ENCODE measurements around the gene RYR3.
A peak's percentile ranks its signal among the peaks of the same experiment; 100 is the strongest.

The RYR3 gene

DNA sequence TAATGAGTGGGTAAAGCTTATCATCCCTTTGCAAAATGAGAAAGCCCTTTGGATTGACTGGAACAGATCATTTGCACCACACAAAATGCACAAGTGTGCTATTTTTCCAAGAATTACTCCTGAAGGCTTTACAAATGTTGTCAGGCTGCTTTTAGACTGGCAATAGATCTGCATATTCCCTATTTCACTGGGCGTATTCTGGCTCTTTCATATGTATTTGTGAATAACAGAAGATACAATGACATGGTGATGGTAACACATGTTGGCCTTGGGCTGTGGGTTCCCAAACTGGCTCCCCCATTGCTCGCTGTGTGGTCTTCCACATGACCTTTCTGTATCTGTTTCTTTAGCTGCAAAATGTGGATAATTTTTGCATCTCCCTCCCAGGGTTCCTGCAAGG, 354.2 kb downstream of the RYR3 start:
- TF ChIP-seq, protein P1, sequence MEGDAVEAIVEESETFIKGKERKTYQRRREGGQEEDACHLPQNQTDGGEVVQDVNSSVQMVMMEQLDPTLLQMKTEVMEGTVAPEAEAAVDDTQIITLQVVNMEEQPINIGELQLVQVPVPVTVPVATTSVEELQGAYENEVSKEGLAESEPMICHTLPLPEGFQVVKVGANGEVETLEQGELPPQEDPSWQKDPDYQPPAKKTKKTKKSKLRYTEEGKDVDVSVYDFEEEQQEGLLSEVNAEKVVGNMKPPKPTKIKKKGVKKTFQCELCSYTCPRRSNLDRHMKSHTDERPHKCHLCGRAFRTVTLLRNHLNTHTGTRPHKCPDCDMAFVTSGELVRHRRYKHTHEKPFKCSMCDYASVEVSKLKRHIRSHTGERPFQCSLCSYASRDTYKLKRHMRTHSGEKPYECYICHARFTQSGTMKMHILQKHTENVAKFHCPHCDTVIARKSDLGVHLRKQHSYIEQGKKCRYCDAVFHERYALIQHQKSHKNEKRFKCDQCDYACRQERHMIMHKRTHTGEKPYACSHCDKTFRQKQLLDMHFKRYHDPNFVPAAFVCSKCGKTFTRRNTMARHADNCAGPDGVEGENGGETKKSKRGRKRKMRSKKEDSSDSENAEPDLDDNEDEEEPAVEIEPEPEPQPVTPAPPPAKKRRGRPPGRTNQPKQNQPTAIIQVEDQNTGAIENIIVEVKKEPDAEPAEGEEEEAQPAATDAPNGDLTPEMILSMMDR (IDR thresholded peaks at IDR 0.05; ENCODE audit: low read depth, low read length) = no peak
- DNase-seq = no peak
- H3K9me3 ChIP-seq = no peaks in the 10 kb centered on the region; the same call in 1 of the 2 replicates
- no peaks in the 10 kb centered on the region for H3K36me3 ChIP-seq
- H3K27me3 ChIP-seq = no peaks in the 10 kb centered on the region
- H3K4me3 ChIP-seq (ENCODE audit: low read depth, low read length) = no peak overlapping the region
- H3K4me1 ChIP-seq = no peaks in the 10 kb centered on the region

DNA sequence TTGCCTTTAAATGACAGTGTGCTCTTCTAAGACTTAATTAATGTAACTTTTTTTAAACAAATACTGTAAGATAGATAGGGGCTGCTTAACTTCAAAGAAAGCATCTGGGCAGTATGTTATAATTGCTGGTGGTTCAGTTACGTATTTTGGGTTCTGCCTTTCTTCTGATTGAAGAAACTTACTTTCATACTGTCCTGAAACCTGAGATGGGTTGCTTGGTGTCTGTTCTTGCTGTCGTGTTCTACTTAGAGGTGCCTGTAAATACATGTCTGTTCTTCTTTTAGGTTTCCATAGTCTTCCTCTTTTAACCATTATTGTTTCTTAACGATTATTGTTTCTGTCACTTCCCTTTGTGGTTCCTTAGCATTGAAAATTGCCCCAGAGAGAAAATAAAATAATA, 359.8 kb downstream of the RYR3 start:
- no peak for DNase-seq
- Histone ChIP-seq H3K36me3 (no peaks in the 10 kb centered on the region), H3K9me3 (no peaks in the 10 kb centered on the region), H3K4me1 (no peaks in the 10 kb centered on the region), H3K27me3 (no peaks in the 10 kb centered on the region), H3K4me3 (ENCODE audit: low read depth, low read length) (no peak overlapping the region)
- TF ChIP-seq, protein P1 (IDR thresholded peaks at IDR 0.05; ENCODE audit: low read depth, low read length) = no peak

DNA sequence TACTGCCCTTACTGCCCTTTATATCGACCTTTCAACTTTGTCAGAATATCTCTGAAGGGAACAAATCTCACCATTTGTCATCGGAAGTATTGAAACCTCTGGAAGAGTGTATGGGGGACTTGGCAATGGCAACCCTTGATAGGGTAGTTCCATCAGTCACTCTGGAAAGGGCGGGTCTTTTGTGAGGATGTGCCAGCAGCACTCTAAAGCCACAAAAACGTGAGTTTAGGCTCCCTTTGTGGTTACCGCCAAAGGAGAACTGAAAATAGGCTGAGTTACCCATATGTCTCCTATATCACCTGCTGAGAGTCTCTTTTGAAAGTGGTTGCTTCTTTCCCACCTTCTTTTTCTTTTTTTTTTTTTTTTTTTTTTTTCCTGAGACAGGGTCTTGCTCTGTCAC, 360.7 kb downstream of the RYR3 start:
- TF ChIP-seq, protein P1 (IDR thresholded peaks at IDR 0.05; ENCODE audit: low read depth, low read length) = no peak
- Histone ChIP-seq H3K4me1 (no peaks in the 10 kb centered on the region), H3K27me3 (no peaks in the 10 kb centered on the region), H3K9me3 (no peaks in the 10 kb centered on the region), H3K4me3 (ENCODE audit: low read depth, low read length) (no peak overlapping the region), H3K36me3 (no peaks in the 10 kb centered on the region)
- DNase-seq = no peak

DNA sequence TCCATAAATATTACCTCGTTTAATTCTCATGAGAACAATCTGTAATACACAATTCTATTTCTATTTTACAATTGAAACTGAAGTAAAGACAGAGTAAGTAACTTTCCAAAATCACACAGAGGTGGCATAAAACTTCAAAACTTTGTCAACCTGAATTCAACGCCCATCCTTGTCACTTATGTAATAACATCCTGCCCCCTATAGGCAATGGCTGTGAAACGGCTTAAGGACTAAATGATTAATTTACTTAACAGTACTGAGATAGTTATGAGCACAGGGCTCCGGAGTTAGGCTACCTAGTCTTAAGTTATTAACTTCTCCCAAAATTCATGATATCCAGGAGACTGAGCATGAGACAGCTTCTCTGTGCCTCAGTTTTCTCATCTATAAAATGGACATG, 364.5 kb downstream of the RYR3 start:
- Histone ChIP-seq H3K27me3 (no peaks in the 10 kb centered on the region), H3K36me3 (no peaks in the 10 kb centered on the region), H3K9me3 (no peaks in the 10 kb centered on the region), H3K4me1 (peaks cover 15% of the 10 kb centered on the region), H3K4me3 (ENCODE audit: low read depth, low read length) (no peak overlapping the region)
- TF ChIP-seq, protein P1 (IDR thresholded peaks at IDR 0.05; ENCODE audit: low read depth, low read length) = peak; percentile 62
- DNase-seq = no peak

DNA sequence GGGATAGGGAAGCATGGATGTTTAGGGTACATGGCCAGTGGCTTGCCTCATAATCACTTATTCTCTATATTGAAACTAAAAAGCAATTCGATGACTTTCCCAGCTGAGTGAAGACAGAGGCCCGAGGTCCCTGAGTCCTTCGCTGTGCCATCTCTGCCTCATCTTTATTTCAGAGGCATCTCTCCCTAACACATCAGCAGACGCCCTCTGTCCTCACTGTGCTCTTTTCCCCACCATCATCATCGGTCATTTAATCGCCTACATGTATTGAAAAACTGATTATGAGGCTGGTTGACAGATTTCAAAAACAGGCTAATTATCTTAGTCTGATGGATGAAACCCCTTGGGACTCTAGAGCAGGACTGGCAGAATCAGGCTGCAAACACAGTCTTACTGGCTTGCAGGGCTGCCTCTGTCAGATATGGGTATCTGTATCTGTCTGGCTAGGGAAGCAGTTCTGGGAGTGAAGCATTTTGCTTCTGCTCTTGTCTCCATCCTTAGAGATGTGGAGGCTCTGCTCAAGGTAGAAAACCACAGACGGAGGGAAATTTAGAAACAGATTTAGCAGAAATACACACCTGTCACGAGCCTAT, 366.6 kb downstream of the RYR3 start:
- Histone ChIP-seq H3K9me3 (no peaks in the 10 kb centered on the region), H3K4me1 (peaks cover 15% of the 10 kb centered on the region), H3K27me3 (no peaks in the 10 kb centered on the region), H3K4me3 (ENCODE audit: low read depth, low read length) (no peak overlapping the region), H3K36me3 (no peaks in the 10 kb centered on the region)
- TF ChIP-seq, protein P1 (IDR thresholded peaks at IDR 0.05; ENCODE audit: low read depth, low read length) = no peak
- peak; percentile 52 for DNase-seq

DNA sequence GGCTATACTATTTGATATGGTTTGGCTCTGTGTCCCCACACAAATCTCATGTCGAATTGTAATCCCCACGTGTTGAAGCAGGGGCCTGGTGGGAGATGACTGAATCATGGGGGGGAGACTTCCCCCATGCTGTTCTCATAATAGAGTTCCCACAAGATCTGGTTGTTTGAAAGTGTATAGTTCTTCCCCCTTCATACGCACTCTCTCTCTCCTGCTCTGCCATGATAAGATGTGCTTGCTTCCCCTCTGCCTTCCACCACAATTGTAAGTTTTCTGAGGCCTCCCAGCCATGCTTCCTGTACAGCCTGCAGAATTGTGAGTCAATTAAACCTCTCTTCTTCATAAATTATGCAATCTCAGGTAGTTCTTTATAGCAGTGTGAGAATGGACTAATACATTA, 367.4 kb downstream of the RYR3 start:
- Histone ChIP-seq H3K27me3 (no peaks in the 10 kb centered on the region), H3K36me3 (no peaks in the 10 kb centered on the region), H3K4me1 (peaks cover 15% of the 10 kb centered on the region), H3K9me3 (no peaks in the 10 kb centered on the region), H3K4me3 (ENCODE audit: low read depth, low read length) (no peak overlapping the region)
- TF ChIP-seq, protein P1 (IDR thresholded peaks at IDR 0.05; ENCODE audit: low read depth, low read length) = no peak
- DNase-seq = no peak
